CD14-positive monocyte (primary cell): Measurements from ENCODE around the gene LRP1B. TPM values are rescaled to one million over a fixed set of nuclear protein-coding genes. Genes with fewer than 3 reads are reported as not detected.

ENCODE experiments used
- DNase-seq, 3 donors: peaks; one replicate each; pipeline ENCODE4 v3.0.0-alpha.2; 2011 to 2022
- H2AFZ ChIP-seq: 2 replicates; pipeline ENCODE4 v1.6.0; 2012; ENCODE audit warnings: mild to moderate bottlenecking, low read depth, low read length, inconsistent platforms; ENCODE audit not compliant: insufficient read depth, poor library complexity, severe bottlenecking
- H3K27ac ChIP-seq, 2 donors: 1 replicate in 1 of 2; 2 replicates in 1 of 2; pipeline ENCODE4 v1.5.1; 2012 to 2013; ENCODE audit warnings: low read length in 2 of 2, control low read depth in 1 of 2, inconsistent platforms in 1 of 2, low read depth in 1 of 2, mild to moderate bottlenecking in 1 of 2
- H3K27me3 ChIP-seq, 2 donors: one replicate each; pipeline versions ENCODE4 v1.6.0 to v1.6.1; 2011 to 2013; ENCODE audit warnings: low read length in 2 of 2; ENCODE audit not compliant: control insufficient read depth in 2 of 2, insufficient read depth in 2 of 2
- H3K36me3 ChIP-seq, 2 donors: replicated peaks in 1 of 2; 1 replicate in 1 of 2; 2 replicates in 1 of 2; pipeline versions ENCODE4 v1.5.1 to v1.6.1; 2012 to 2013; ENCODE audit warnings: low read length in 2 of 2, control low read depth in 1 of 2, inconsistent platforms in 1 of 2, mild to moderate bottlenecking in 1 of 2; ENCODE audit not compliant: insufficient read depth in 2 of 2, control insufficient read depth in 1 of 2
- H3K4me1 ChIP-seq, 2 donors: 1 replicate in 1 of 2; 2 replicates in 1 of 2; pipeline versions ENCODE4 v1.5.1 to v1.6.1; 2012 to 2013; ENCODE audit warnings: low read length in 2 of 2, control low read depth in 1 of 2, inconsistent platforms in 1 of 2, mild to moderate bottlenecking in 1 of 2, moderate library complexity in 1 of 2; ENCODE audit not compliant: insufficient read depth in 2 of 2, control insufficient read depth in 1 of 2
- H3K4me2 ChIP-seq: replicated peaks from 2 replicates; pipeline ENCODE3; 2012; ENCODE audit warnings: low read length, moderate library complexity, mild to moderate bottlenecking; ENCODE audit not compliant: poor library complexity, severe bottlenecking; ENCODE audit errors: extremely low read depth
- H3K4me3 ChIP-seq, 3 experiments: fragments of 200-600 bp in 1 of 3; sonication (generic) in 1 of 3; replicated peaks in 1 of 3; 1 replicate in 2 of 3; 2 replicates in 1 of 3; pipeline ENCODE4 v1.5.1; 2011 to 2013; ENCODE audit warnings: low read length in 3 of 3, mild to moderate bottlenecking in 3 of 3, control low read depth in 2 of 3, low read depth in 2 of 3, inconsistent platforms in 1 of 3, moderate library complexity in 1 of 3
- H3K79me2 ChIP-seq: 2 replicates; pipeline ENCODE4 v1.6.0; 2012; ENCODE audit warnings: mild to moderate bottlenecking, control low read depth, inconsistent platforms, low read length, moderate library complexity; ENCODE audit not compliant: insufficient read depth
- H3K9ac ChIP-seq: 2 replicates; pipeline ENCODE4 v1.6.0; 2017; ENCODE audit warnings: low read length, mild to moderate bottlenecking; ENCODE audit not compliant: insufficient read depth, poor library complexity, severe bottlenecking
- H3K9me3 ChIP-seq, 2 donors: replicated peaks in 1 of 2; 1 replicate in 1 of 2; 2 replicates in 1 of 2; pipeline versions ENCODE4 v1.5.1 to v1.6.1; 2012 to 2013; ENCODE audit warnings: low read length in 2 of 2, control low read depth in 1 of 2; ENCODE audit not compliant: control insufficient read depth in 1 of 2, insufficient read depth in 1 of 2
- H4K20me1 ChIP-seq: 2 replicates; pipeline ENCODE4 v1.6.0; 2012; ENCODE audit warnings: mild to moderate bottlenecking, low read length, control low read depth, moderate library complexity; ENCODE audit not compliant: insufficient read depth
- H3K27ac Mint-ChIP-seq, 7 donors: one replicate each; pipeline ENCODE4 v1.8.0; 2020; ENCODE audit warnings: mild to moderate bottlenecking in 7 of 7, mixed read lengths in 7 of 7, moderate library complexity in 6 of 7, inconsistent platforms in 2 of 7
- H3K27me3 Mint-ChIP-seq, 3 donors: one replicate each; pipeline ENCODE4 v1.8.0; 2021 to 2022; ENCODE audit warnings: low read depth in 3 of 3, mild to moderate bottlenecking in 3 of 3, mixed read lengths in 3 of 3, moderate library complexity in 3 of 3, inconsistent platforms in 1 of 3
- H3K36me3 Mint-ChIP-seq, 2 donors: one replicate each; pipeline ENCODE4 v1.8.0; 2020; ENCODE audit warnings: mixed read lengths in 2 of 2, inconsistent platforms in 1 of 2, mild to moderate bottlenecking in 1 of 2
- H3K4me1 Mint-ChIP-seq: one replicate; pipeline ENCODE4 v1.8.0; 2020; ENCODE audit warnings: mild to moderate bottlenecking, mixed read lengths
- H3K4me3 Mint-ChIP-seq, 2 donors: one replicate each; pipeline ENCODE4 v1.8.0; 2020; ENCODE audit warnings: mild to moderate bottlenecking in 2 of 2, mixed read lengths in 2 of 2, moderate library complexity in 1 of 2
- H3K9me3 Mint-ChIP-seq, 7 donors: one replicate each; pipeline ENCODE4 v1.8.0; 2020 to 2022; ENCODE audit warnings: mixed read lengths in 7 of 7, mild to moderate bottlenecking in 6 of 7, moderate library complexity in 6 of 7, inconsistent platforms in 2 of 7
- CTCF ChIP-seq: fragments of 200-600 bp; IDR thresholded peaks from one replicate; pipeline ENCODE4 v1.8.0; 2022; ENCODE audit warnings: antibody characterized with exemption, mild to moderate bottlenecking
- WGBS: methylation state at CpG from one replicate; pipeline ENCODE4 v1.1.5; 2013; ENCODE audit warnings: missing lambda C conversion rate; ENCODE audit not compliant: insufficient coverage; 5-methylcytosine and 5-hydroxymethylcytosine counted together
- intact Hi-C, 2 donors: fragments of 100-400 bp; cut with micrococcal nuclease; formaldehyde crosslinking; loops; one replicate each; pipeline versions ENCODE4 v1.15.0 to v1.15.1; 2023
- polyA plus RNA-seq, 3 donors: library from polyadenylated mRNA; depleted of rRNA in 1 of 3; unstranded in 2 of 3; stranded (reverse) in 1 of 3; fragments of 300-500 nt in 2 of 3; fragments of >200 nt in 1 of 3; fragmentation: Illumina TruSeq in 2 of 3; gene quantifications; 1 replicate in 2 of 3; 2 replicates in 1 of 3; pipeline ENCODE4 v1.2.3, GENCODE V29; 2012 to 2021

Gene LRP1B
- polyA plus RNA-seq, 3 donors = not detected

- WGBS = 0% methylated on average over 1 of the region's 7 CpGs
- no peak overlapping the region for H3K4me2 ChIP-seq
- no peak overlapping the region for H3K4me3 Mint-ChIP-seq
These were observed 1295.7 kb downstream of the LRP1B start for GRCh38 chr2:140835079-140835478.

GRCh38 chr2:140814141-140814540 lies 1316.7 kb downstream of the LRP1B start:
- intact Hi-C loops = no loop called here
- Mint-ChIP-seq H3K36me3 (no peaks in the 10 kb centered on the region), H3K27me3 (no peaks in the 10 kb centered on the region), H3K9me3 (peaks cover 0 to 4% (median 2%) of the 10 kb centered on the region in 7 donors), H3K4me1 (no peaks in the 10 kb centered on the region), H3K4me3 (no peak overlapping the region), H3K27ac (no peak overlapping the region)
- no peak overlapping the region for H3K4me2 ChIP-seq
- H3K9ac ChIP-seq = no peak overlapping the region
- no CpG with 5 or more reads among the region's 3 CpGs for WGBS
- H2AFZ ChIP-seq = no peak overlapping the region
- no peaks in the 10 kb centered on the region for H3K27me3 ChIP-seq
- no peaks in the 10 kb centered on the region for H4K20me1 ChIP-seq
- peaks cover 0 to 10% of the 10 kb centered on the region in 2 donors for H3K9me3 ChIP-seq
- no peaks in the 10 kb centered on the region for H3K36me3 ChIP-seq
- H3K4me1 ChIP-seq = no peaks in the 10 kb centered on the region
- H3K4me3 ChIP-seq = no peak overlapping the region
- H3K27ac ChIP-seq = no peak overlapping the region
- DNase-seq = no peak
- H3K79me2 ChIP-seq = no peaks in the 10 kb centered on the region
- no peak for TF ChIP-seq CTCF

More at GRCh38 chr2:140835079-140835478, 1295.7 kb downstream of the LRP1B start:
- Histone ChIP-seq H3K4me1 (no peaks in the 10 kb centered on the region), H2AFZ (no peak overlapping the region), H3K9me3 (peaks cover 0 to 3% of the 10 kb centered on the region in 2 donors), H3K9ac (no peak overlapping the region), H3K79me2 (no peaks in the 10 kb centered on the region), H3K27me3 (no peaks in the 10 kb centered on the region), H4K20me1 (no peaks in the 10 kb centered on the region), H3K36me3 (no peaks in the 10 kb centered on the region), H3K27ac (no peak overlapping the region), H3K4me3 (no peak overlapping the region)
- TF ChIP-seq CTCF = no peak
- no peaks in the 10 kb centered on the region for H3K36me3 Mint-ChIP-seq
- intact Hi-C loops = no loop called here
- H3K27me3 Mint-ChIP-seq = peaks cover 0 to 2% (median 0%) of the 10 kb centered on the region in 3 donors
- DNase-seq = no peak
- H3K27ac Mint-ChIP-seq = no peak overlapping the region
- peaks cover 0 to 4% (median 0%) of the 10 kb centered on the region in 7 donors for H3K9me3 Mint-ChIP-seq
- no peaks in the 10 kb centered on the region for H3K4me1 Mint-ChIP-seq
